Suppressor macrophage (primary cell): ENCODE results near the gene MYLK.

Experiments
- DNase-seq, 4 experiments: peaks; one replicate each; pipeline ENCODE4 v3.0.0-alpha.2; 2020 to 2022

MYLK gene

DNA sequence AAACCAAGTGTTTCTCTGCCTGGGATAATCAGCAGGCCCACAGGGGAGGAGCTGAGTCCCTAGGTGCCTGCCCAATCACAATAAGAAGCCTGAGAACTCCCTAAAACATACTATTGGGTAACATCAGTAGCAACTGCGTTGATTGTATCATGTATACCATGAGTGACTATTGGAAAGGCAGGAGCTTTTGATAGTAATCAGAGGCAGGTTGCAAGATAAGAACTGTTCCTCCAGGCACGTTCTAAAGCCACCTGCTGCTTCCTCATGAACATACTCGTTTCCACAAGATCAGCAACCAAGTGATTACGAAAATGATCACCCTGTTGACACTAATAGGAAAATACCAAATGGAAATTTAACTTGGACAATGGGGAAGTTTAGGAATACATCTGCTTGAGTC is 6.7 kb downstream of the MYLK start:
- DNase-seq: no peak

DNA sequence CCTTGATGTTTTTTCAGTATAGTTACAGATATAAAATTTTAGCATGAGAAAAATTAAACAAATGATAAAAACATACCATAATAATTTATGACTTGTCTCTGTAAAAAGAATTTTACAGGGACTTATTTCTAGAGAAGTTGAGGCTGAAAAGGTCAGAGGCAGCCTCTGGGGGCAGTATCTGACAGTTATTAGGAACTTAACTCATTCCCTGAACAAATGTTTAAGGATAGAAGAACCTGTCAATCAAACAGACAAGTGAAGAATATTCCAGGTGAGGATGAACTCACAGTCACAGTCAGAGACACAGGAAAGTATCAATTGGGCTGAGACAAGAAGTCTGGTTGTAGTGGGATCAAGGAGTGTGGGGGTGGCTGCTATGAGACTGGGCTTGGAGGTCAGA is 7.3 kb downstream of the MYLK start:
- DNase-seq: peak in 2 of 4 experiments; percentile 6

DNA sequence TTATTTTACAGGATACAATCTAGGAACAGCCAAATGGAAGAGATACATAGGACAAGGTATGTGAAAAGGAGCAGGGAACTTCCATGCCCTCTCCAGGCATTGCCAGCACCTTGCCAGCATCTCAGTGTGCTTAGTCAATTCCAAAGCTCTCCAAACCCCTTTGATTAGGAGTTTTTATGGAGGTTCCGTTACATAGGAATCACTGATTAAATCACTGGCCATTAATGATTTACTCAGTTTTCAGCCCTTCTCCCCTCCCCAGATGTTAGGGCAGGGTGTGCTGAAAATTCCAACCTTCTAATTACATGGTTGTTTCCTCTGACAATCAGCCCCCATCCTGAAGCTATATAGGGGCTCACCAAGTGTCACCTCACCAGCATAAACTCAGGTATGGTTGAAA is 11.5 kb downstream of the MYLK start:
- DNase-seq: no peak

DNA sequence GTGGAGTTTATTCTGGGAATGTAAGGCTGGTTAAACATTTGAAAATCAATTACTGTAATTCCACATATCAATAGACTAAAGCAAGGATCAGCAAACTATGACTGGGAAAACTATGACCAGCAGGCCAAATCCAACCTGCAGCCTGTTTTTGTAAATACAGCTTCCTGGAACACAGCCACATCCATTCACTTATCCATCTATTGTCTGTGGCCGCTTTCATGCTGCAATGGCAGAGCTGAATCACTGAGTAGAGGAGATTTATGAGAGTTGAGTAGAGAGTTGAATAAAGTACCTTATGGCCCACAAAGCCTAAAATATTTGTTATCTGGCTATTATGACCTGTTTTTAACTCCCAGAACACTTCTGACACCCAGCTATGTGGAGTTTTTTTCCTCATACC is 12.2 kb downstream of the MYLK start:
- DNase-seq: no peak

DNA sequence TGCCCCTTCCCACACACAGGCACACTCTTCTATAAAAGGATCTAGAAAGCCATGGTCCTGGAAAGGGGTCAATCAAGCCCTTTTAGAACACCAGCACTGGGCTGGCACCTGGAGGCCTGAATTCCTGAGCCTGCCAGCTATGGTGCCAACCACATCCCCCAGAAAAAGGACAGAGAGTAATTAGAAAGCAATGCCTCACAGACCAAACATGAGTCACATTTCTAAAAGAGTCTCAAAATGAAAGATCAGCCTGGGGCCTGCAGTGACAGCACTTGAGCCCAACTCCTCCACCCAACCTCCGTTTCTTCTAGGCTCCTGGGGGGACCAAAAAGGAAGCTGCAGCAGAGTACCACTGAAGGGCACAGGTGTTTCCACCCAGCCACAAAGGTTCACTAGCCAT is 14.1 kb downstream of the MYLK start:
- no peak for DNase-seq

DNA sequence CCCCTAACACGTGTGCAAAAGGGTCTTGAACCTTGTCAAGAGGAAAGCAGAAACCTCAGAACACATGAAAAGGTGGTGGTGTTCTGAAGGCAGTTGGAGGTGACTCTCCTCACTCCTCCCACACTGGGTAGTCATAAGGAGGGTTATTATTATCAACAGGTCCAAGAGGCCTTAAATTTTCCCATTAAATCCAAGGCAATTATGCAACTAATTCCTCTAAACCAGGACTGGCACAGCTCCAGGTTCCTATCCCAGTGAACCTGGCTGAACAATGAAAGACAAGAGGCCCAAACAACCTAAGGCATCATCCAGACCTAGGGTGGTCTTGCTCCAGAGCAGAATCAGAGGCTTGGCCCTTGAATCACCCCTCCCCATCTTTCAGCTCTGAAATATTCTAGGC is 15.0 kb downstream of the MYLK start:
- DNase-seq: no peak

DNA sequence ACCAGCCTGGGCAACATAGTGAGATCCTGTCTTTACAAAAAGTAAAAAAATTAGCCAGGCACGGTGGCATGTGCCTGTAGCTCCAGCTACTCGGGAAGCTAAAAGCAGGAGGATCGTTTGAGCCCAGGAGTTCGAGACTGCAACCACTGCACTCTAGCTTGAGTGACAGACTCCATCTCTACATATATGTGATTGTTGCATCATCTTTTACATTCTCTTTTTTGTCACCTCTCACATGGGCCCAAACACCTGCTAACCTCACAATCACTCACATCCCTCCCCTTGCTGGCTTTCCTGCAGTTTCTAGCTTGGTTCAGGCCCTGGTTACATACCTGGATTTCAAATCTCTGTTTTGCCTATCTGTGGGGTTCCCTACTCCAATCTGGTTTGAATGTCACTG is 19.4 kb downstream of the MYLK start:
- DNase-seq: no peak

DNA sequence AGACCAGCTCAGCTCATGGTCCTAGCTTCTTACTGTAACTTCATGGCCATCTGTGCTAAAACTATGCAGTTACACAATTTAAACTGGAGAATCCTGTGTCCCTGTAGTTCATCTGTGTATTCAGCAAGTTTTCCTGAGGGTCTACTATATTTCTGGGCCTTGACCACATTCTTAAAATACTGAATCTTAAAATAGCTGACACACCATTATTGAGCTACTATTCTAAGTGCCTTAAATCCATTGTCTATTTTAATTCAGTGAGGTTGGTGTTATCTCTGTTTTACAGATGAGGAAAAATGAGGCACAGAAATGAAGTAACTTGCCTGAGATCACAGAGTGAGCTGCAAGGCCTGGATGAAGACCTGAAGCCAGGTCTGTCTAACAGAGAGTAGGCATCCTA is 22.0 kb downstream of the MYLK start:
- no peak for DNase-seq

DNA sequence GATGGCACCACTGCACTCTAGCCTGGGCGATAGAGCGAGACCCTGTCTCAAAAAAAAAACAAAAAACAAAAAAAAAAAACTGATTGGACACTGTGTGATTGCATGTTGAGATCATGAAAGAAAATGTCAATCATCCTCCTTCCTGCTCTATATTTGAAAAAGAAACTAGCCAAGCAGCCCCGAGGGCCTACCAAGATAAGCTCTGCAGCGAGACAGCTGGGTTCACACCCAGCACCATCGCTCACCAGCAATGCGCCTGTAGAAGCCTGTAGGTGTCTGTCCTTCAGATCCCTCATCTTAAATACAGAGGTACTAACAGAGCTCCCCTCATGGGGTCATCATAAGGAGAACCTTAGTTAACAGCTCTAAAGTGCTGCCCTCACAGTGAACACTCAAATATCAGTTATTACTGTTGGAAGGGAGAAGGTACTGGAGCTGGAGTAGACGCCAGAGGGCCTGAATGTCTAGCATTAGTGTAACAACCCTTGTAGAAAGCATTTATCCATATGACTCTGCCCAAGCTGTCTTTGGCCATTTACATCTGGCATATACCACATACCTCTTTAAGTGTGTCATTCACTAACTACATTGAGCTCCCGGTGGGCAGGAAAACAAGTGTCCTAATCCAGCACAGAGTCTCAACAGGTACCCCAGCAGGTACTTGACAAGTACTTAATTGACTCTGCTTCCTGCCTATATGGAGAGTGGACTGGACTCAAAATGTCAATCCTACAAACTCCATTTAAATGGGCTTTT is 22.9 kb downstream of the MYLK start:
- no peak for DNase-seq

DNA sequence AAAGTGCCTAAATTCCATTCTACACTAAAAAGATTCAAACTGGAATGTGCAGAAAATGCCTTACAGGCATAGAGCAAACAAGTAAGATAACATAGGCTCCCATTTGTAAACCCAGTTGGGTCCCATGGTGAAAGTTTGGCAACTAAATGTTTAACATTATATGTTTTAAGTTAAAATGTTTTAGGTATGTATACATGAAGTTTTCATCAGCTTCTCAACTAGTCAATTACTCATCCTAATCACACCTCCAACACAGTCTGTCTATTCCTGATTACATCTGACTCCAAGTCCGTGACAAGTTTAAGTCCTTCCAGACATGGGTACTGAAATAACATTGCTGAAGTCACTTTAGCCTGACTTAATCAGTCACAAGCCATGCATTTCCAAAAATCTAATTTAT is 25.0 kb downstream of the MYLK start:
- no peak for DNase-seq

DNA sequence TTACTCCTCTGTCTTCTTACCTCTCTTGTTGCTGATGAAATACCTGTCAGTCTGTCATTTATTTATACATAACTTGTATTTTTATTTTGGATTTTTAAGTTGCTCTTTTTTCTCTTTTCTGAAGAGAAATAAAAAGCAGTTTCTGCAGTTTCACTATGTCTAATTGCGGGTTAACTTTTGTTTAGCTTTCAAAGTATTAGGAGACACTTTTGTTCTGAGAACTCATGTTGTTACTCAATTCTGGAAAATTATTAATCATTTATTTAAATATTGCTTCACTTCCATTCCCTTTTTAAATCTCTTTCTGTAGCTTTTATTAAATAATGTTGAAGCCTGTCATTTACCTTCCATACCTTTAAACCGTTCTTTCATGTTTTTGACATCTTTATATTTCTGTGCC is 29.2 kb downstream of the MYLK start:
- DNase-seq: no peak

DNA sequence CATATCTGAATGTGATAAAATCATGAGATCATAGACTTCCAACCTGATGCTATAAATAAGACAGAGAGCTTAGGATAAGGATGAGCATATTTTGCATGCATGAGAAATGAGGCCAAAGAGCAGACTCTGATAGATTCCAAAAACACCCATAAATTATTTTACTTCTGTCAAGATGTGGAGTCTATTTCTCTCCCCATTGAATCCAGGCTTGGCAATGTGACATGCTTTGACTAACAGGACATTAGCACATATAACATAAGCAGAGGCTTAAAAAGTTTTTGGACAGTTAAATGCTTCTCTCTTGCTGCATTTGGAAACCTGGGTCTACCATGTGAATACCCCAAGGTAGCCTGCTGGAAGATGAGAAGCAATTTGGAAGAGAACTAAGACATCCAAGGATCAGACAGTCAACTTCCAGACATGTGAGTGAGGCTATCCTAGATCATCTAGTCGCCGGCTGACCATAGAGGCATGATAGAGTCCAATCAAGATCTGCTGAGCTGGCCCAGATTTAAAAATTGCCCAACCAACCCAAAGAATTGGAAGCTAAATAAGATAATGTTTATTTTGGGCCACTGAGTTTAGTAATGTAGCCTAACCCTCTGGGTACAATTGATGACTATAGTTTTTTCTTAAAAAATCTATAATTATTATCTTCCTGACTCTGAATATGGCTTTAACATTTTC is 30.3 kb downstream of the MYLK start:
- DNase-seq: no peak

DNA sequence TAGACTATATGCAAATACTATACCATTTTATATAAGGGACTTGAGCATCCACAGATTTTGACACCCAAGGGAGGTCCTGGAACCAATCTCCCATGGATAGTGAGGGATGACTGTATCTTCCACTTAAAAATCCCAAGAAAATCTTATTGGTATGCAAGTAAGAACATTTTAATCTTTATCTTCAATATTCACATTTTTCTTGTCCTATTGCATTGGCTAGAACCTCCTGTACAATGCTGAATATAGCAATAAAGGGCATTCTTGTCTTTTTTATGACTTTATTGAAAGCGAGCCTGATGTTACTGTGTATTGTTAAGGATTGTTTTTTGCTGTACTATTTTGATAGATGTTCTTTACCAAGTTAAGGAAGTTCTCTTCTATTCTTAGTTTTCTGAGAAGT is 36.9 kb downstream of the MYLK start:
- no peak for DNase-seq

DNA sequence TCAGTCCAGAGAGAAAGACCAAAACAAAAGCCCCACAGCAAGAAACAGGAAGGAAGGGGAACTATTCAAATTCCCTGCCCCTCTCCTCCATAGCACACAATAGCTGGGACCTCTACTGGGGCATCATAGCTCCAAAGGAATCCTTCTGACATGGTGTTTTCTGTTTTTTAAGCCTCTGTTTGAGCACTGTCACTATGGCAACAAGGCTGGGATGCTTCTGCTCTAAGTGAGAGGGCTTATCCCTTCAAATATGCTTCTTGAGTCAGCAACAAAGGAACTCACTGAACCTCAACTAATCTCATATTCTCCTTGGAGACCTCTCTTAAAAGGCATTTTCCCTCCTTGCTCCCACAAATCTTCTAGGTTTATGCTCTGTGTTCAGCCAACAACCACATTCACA is 40.5 kb downstream of the MYLK start:
- no peak for DNase-seq

DNA sequence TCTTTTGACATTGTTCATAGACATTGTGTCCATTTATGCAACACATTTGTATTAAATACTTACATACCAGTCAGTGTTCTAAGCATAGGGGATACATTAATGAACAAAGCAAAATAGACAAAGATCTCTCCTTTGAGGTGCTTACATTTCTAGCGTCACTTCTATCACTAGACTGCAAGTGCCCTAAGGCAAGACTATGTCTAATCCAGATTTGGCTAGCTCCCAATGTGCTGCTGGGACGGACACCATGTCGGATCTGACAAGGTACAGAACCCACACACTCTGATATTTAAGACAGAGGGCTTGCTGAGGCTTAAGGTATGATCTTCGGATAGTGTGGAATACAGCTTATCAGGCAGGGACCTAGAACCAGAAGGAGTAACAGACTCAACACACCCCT is 41.4 kb downstream of the MYLK start:
- no peak for DNase-seq

DNA sequence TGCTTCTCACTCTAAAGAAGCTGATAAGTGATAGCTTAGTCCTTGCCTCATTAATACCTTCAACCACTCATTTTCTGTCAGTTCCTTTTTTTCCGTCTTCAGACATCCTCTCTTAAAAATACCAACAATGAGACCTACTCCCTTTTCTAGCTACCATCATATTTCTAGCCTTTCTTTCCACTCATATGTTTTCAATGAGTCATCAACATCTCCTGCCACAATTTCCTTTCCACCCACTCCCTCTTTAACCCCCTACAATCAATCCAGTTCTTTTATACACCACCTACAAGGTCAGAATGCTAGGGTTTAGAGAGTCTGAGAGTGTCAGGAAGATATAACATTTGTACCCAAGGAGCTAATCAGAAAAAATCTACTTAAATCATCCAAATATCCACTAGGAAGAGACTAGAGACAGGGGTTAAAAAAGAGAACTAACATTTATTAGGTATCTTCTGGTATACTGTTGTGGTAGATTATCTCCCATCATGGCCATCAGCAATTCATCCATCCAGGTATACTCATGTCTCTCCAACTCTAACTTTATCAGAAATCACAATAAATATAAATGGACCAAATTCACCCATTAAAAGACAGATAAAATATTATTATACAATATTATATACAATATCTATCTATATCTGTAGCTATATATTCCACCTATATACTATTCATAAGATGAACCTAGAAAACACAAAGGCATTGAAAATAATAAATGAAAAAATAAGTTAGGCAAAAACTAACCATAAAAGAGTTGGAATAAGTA is 42.5 kb downstream of the MYLK start:
- DNase-seq: peak in 1 of 4 experiments; percentile 17

DNA sequence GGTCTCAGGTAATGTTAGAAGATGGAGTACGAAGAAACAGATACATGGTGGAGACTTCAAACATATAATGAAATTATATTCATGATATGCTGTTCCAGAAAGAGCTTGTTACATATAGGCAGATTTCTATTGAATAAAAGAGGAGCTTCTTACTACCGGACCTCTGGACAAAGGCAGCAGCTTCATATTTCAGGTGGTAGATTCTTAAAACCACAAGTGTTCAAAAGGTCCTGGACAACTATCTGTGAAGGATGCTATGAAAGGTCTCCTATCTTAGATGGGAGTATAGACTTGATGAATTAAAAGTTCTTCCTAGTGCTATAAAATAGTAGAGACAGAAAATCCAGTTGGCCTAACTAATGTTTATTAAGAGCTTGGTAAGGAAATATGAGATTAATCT is 43.2 kb downstream of the MYLK start:
- no peak for DNase-seq

DNA sequence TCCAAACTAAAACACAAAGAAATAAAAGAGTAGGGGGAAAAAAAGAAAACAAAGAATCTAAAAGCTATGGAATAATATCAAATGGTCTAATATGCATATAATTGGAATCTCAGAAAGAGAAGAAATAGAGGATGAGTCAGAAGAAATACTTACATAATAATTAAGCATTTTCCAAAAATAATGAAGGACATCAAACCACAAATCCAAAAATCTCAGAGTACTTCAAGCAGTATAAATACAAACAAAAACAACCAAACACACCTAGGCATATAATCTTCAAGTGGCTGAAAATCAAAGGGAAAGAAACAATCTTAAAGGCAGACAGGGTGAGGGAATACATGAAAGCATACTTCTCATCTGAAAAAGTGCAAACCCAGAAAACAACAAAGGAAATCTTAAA is 46.3 kb downstream of the MYLK start:
- no peak for DNase-seq

DNA sequence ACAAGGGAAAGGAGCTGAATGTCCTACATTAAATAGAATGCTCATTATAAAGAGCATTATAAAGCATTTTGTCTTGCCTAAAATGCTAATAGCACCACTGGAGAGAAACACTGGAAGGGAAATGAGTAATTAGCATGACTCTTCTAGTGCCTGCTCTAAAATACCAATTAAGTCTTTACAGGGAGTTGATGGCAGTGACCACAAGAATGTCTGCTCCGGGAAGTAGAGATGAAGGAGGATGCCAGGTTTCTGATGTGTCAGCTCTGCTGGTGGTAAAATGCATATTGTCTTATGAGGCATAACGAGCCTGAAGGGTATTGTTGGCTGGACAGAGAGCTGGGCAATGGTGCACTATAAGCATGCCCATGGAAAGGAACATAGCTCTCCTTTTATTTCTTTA is 49.5 kb downstream of the MYLK start:
- DNase-seq: no peak

DNA sequence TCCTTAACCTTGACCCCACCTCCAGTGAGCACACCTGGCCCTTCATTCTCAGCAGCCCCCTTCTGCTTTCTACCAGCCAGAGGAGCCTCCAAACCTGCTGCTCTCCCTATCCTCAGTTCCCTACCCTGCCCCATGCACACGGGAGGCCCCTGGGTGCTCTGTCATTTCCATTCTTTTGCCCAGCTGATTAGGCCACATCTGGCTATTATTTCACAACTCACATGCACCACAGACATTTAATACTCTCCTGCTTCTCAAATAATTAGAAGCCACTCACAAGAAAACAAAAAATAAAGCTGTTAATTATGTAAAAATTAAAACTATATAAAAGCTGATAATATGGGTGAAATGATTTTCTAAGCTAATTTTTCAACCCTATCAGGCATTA is 50.7 kb downstream of the MYLK start:
- DNase-seq: peak in 1 of 4 experiments; percentile 6

DNA sequence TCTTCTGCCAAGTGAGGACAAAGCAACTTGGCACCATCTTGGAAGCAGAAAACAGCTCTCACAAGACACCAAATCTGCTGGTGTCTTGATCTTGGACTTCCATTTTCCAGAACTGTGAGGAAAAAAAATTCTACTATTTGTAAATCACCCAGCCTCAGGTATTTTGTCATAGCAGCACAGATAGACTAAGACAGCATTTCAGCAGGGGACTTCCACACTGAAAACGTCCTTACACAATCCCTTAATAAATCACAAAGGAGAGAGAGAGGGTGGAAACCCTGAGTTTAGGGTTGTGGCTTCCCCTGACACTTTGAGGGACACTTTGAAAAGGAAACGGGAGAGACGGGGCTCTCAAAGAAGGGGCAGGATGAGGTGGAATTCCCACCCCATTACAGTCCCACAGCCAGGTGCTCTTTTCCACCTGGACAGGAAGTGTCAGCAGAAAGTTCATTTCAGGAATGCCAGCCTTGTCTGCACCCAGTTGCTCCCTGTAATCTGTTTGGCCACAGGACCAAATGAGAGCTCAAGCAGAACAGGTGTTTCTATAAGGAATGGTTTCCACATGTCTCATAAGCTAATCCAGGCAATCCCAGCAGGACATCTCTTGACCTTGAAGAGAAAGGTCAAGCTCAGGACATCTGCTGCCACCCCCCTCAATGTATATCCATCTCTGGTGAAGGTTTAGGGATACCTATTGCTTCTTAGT is 51.3 kb downstream of the MYLK start:
- DNase-seq: no peak

DNA sequence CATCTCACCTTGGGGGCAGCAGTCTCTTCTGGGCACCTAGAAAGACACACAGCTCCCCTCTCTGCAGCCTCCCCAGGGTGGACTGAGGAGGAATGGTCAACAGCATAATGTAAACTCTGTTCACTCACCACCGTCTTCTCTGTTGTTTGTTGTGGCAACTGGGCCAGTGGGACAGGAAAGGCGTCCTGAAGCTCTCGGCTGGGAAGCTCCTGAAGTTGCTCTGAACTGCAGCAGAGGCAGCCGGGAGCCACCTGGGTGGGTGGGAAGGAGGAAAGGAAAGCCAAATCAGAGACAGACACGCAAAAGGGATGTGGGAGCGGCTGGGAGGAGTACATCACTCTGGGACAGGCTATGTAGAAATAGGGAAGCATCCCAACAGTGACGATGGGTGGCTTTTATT is 52.7 kb downstream of the MYLK start:
- DNase-seq: no peak

DNA sequence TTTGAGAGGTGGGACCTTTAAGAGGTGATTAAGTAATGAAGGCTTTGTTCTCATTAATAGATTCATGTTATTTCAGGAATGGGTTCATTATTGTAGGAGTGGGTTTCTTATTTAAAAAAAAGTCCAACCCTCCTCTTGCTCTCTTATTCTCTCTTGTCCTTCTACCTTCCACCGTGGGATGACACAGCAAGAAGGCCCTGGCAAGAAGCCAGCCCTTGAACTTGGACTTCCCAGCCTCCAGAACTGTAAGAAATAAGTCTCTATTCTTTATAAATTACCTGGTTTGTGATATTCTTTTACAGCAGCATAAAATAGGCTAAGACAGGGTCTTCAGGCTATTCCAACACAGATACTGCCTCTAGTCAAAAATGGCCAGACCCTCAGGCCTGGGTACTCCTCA is 62.2 kb downstream of the MYLK start:
- no peak for DNase-seq
